GM23338 (cell line): ENCODE data around the gene KRTAP5-3.

Source experiments
- EZH2 ChIP-seq: fragments of 200-600 bp; sonication (generic); IDR thresholded peaks from one replicate; pipeline ENCODE4 v1.8.0; 2017; ENCODE audit warnings: antibody characterized with exemption, mild to moderate bottlenecking, low read depth; ENCODE audit not compliant: unreplicated experiment
- EZH2phosphoT487 ChIP-seq: fragments of 200-600 bp; sonication (generic); IDR thresholded peaks from one replicate; pipeline ENCODE4 v1.8.1; 2018; ENCODE audit warnings: antibody characterized with exemption; ENCODE audit not compliant: unreplicated experiment
- JUNB ChIP-seq: IDR thresholded peaks from one replicate; pipeline ENCODE4 v1.6.1; 2016; ENCODE audit warnings: antibody characterized with exemption; ENCODE audit not compliant: unreplicated experiment
- POLR2AphosphoS5 ChIP-seq: IDR thresholded peaks from 2 replicates; pipeline ENCODE4 v1.6.1; 2016; ENCODE audit warnings: antibody characterized with exemption, low read depth
- ZNF331 ChIP-seq: fragments of 250-450 bp; sonication (Bioruptor Pico); IDR thresholded peaks from 2 replicates; pipeline ENCODE4 v1.5.0; 2020; ENCODE audit warnings: low read depth, mild to moderate bottlenecking, moderate library complexity
- TF ChIP-seq, protein P1 (sequence below), 2 experiments: fragments of 200-600 bp in 1 of 2; sonication (generic) in 1 of 2; conservative IDR thresholded peaks; 2 replicates each; pipeline versions ENCODE4 v1.5.1 to v1.6.1; 2016 to 2017; ENCODE audit warnings: antibody characterized with exemption in 2 of 2, low read depth in 2 of 2, mild to moderate bottlenecking in 2 of 2, moderate library complexity in 1 of 2
- TF ChIP-seq, protein P2 (sequence below): IDR thresholded peaks from 2 replicates; pipeline ENCODE4 v1.6.1; 2016; ENCODE audit warnings: antibody characterized with exemption

GRCh38 chr11:1561266-1561665 is 47.0 kb downstream of the KRTAP5-3 start:
- TF ChIP-seq, protein P1, sequence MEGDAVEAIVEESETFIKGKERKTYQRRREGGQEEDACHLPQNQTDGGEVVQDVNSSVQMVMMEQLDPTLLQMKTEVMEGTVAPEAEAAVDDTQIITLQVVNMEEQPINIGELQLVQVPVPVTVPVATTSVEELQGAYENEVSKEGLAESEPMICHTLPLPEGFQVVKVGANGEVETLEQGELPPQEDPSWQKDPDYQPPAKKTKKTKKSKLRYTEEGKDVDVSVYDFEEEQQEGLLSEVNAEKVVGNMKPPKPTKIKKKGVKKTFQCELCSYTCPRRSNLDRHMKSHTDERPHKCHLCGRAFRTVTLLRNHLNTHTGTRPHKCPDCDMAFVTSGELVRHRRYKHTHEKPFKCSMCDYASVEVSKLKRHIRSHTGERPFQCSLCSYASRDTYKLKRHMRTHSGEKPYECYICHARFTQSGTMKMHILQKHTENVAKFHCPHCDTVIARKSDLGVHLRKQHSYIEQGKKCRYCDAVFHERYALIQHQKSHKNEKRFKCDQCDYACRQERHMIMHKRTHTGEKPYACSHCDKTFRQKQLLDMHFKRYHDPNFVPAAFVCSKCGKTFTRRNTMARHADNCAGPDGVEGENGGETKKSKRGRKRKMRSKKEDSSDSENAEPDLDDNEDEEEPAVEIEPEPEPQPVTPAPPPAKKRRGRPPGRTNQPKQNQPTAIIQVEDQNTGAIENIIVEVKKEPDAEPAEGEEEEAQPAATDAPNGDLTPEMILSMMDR (conservative IDR thresholded peaks at IDR 0.05; ENCODE audit: low read depth in 2 of 2): no peak
- no peak for TF ChIP-seq EZH2phosphoT487
- no peak for TF ChIP-seq POLR2AphosphoS5
- TF ChIP-seq EZH2: no peak
- no peak for TF ChIP-seq ZNF331 (CRISPR knock-in tag)
- no peak for TF ChIP-seq JUNB
- TF ChIP-seq, protein P2, sequence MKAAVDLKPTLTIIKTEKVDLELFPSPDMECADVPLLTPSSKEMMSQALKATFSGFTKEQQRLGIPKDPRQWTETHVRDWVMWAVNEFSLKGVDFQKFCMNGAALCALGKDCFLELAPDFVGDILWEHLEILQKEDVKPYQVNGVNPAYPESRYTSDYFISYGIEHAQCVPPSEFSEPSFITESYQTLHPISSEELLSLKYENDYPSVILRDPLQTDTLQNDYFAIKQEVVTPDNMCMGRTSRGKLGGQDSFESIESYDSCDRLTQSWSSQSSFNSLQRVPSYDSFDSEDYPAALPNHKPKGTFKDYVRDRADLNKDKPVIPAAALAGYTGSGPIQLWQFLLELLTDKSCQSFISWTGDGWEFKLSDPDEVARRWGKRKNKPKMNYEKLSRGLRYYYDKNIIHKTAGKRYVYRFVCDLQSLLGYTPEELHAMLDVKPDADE: no peak
